ENCODE results near the gene MYRIP. TPM values are rescaled to one million over a fixed set of nuclear protein-coding genes. Genes with fewer than 3 reads are reported as not detected.
A peak's percentile ranks its signal among the peaks of the same experiment; 100 is the strongest.
"Not testable (repeated sequence)": the region's sequence is repeated elsewhere in the genome, so short reads cannot be mapped to it uniquely, and the experiment has no call there.

The MYRIP gene
- total RNA-seq, 4 donors from 2014 or later, result 1.6 to 7.1 (median 3.6) TPM

- Histone ChIP-seq H3K27ac (no peak overlapping the region), H3K4me3 (replicated peaks in 1 of 3) (no peak overlapping the region), H3K9me3 (no peaks in the 10 kb centered on the region), H3K36me3 (no peaks in the 10 kb centered on the region), H3K4me1 (peaks cover 0 to 10% of the 10 kb centered on the region in 2 donors), H3K27me3 (no peaks in the 10 kb centered on the region)
- no peak for TF ChIP-seq CTCF (IDR thresholded peaks at IDR 0.05)
- no peak for TF ChIP-seq POLR2A (IDR thresholded peaks at IDR 0.05)
- intact Hi-C loops (cut with DNase I), result loop anchor here (5.0 kb wide), 1 partner anchor 366 kb away; no protein-coding TSS in a partner anchor
- 92 to 94% methylated on average over 9 of the region's 9 CpGs for WGBS, 2 donors
- no peak for DNase-seq
Measured at GRCh38 chr3:39811561-39811960, 2.2 kb downstream of the MYRIP start.

- 89 to 91% methylated on average over 2 of the region's 2 CpGs for WGBS, 2 donors
Measured at GRCh38 chr3:39812537-39812936, 3.1 kb downstream of the MYRIP start.

GRCh38 chr3:39814007-39814406 lies 4.6 kb downstream of the MYRIP start:
- no peaks in the 10 kb centered on the region for H3K36me3 ChIP-seq
- TF ChIP-seq POLR2A (IDR thresholded peaks at IDR 0.05) (no peak), CTCF (IDR thresholded peaks at IDR 0.05) (no peak)
- H3K4me1 ChIP-seq, result peaks cover 0 to 10% of the 10 kb centered on the region in 2 donors
- DNase-seq, result peak; percentile 35 to 39
- H3K9me3 ChIP-seq, result no peaks in the 10 kb centered on the region
- intact Hi-C loops (cut with DNase I), result loop anchor here (5.0 kb wide), 1 partner anchor 363 kb away; no protein-coding TSS in a partner anchor
- no peak overlapping the region for H3K27ac ChIP-seq
- H3K27me3 ChIP-seq, result no peaks in the 10 kb centered on the region
- H3K4me3 ChIP-seq (replicated peaks in 1 of 3), result no peak overlapping the region

More at GRCh38 chr3:39812537-39812936, 3.1 kb downstream of the MYRIP start:
- no peaks in the 10 kb centered on the region for H3K27me3 ChIP-seq
- intact Hi-C loops (cut with DNase I), result loop anchor here (5.0 kb wide), 1 partner anchor 365 kb away; no protein-coding TSS in a partner anchor
- no peaks in the 10 kb centered on the region for H3K36me3 ChIP-seq
- peak; percentile 15 to 50 for DNase-seq
- H3K4me3 ChIP-seq (replicated peaks in 1 of 3), result no peak overlapping the region
- TF ChIP-seq POLR2A (IDR thresholded peaks at IDR 0.05) (no peak), CTCF (IDR thresholded peaks at IDR 0.05) (peak in 4 of 6 experiments; percentile 18 to 46 (median 40))
- H3K4me1 ChIP-seq, result peaks cover 0 to 10% of the 10 kb centered on the region in 2 donors
- no peak overlapping the region for H3K27ac ChIP-seq
- no peaks in the 10 kb centered on the region for H3K9me3 ChIP-seq

- Histone ChIP-seq H3K4me1 (no peaks in the 10 kb centered on the region), H3K4me3 (replicated peaks in 1 of 3) (no peak overlapping the region), H3K36me3 (no peaks in the 10 kb centered on the region), H3K27me3 (no peaks in the 10 kb centered on the region), H3K27ac (no peak overlapping the region), H3K9me3 (no peaks in the 10 kb centered on the region)
- intact Hi-C loops (cut with DNase I), result no loop called here
- TF ChIP-seq CTCF (IDR thresholded peaks at IDR 0.05), result no peak
- TF ChIP-seq POLR2A (IDR thresholded peaks at IDR 0.05), result no peak
- DNase-seq, result no peak
- 32 to 48% methylated on average over 3 of the region's 3 CpGs for WGBS, 2 donors
Measured at GRCh38 chr3:39819899-39820298, 10.5 kb downstream of the MYRIP start.

- DNase-seq; H3K4me3 ChIP-seq (replicated peaks in 1 of 3); H3K27me3 ChIP-seq; H3K36me3 ChIP-seq; H3K27ac ChIP-seq; H3K9me3 ChIP-seq; H3K4me1 ChIP-seq; intact Hi-C loops (cut with DNase I): not testable (repeated sequence)
- WGBS, 2 donors, result 89 to 95% methylated on average over 4 of the region's 4 CpGs
Measured at GRCh38 chr3:39833764-39834163, 24.4 kb downstream of the MYRIP start.

- H3K27ac ChIP-seq, result no peak overlapping the region
- 84 to 89% methylated on average over 7 of the region's 7 CpGs for WGBS, 2 donors
- no peak overlapping the region for H3K4me3 ChIP-seq (replicated peaks in 1 of 3)
- TF ChIP-seq POLR2A (IDR thresholded peaks at IDR 0.05), result no peak
- DNase-seq, result no peak
- no peaks in the 10 kb centered on the region for H3K4me1 ChIP-seq
- intact Hi-C loops (cut with DNase I), result no loop called here
- H3K36me3 ChIP-seq, result no peaks in the 10 kb centered on the region
- H3K9me3 ChIP-seq, result no peaks in the 10 kb centered on the region
- no peaks in the 10 kb centered on the region for H3K27me3 ChIP-seq
Measured at GRCh38 chr3:39839484-39839883, 30.1 kb downstream of the MYRIP start.

All from thyroid gland (tissue), 4 donors.